GM19372 (cell line): ENCODE data around the gene SLC25A5.
A peak's percentile ranks its signal among the peaks of the same experiment; 100 is the strongest.
"Not testable (repeated sequence)": the region's sequence is repeated elsewhere in the genome, so short reads cannot be mapped to it uniquely, and the experiment has no call there.

ENCODE experiments used
- ATAC-seq: cut with Tn5 transposase; IDR thresholded peaks from one replicate; pipeline ENCODE4 v1.9.1; 2021; ENCODE audit warnings: mild to moderate bottlenecking, low read depth, moderate library complexity; ENCODE audit not compliant: unreplicated experiment

SLC25A5 gene

GRCh38 chrX:119502727-119503483, 34.7 kb downstream of the SLC25A5 start:
- no peak for ATAC-seq

DNA sequence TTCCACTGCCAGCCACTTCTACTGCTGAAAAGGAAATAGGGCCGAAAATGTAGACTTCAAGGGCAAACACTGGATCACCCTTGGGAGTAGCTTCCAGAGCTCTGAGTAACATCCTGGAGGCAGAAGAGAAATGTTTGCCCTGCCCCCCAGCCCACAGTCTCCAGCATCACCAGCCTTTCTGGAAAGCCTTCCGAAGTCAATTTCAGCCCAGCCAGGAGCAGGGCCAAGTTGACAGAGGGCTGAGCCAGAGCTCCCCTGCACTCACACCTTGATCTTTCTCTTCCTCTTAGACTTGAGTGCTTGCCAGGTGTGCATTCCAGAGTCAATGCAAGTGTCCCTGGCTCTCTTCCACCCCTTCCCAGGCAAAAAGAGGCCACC, 35.2 kb downstream of the SLC25A5 start:
- no peak for ATAC-seq

DNA sequence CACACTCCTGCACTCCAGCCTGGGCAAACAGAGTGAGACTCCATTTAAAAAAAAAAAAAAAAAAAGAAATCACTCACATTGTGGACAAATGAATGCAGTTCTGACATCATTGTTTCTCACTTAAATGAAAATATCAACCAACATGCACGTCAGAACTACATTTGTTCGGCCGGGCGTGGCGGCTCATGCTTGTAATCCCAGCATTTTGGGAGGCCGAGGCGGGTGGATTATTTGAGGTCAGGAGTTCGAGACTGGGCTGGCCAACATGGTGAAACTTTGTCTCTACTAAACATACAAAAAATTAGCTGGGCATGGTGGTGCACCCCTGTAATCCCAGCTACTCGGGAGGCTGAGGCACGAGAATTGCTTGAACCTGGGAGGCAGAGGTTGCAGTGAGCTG, 36.9 kb downstream of the SLC25A5 start:
- ATAC-seq: not testable (repeated sequence)

- ATAC-seq: no peak
These were observed 37.7 kb downstream of the SLC25A5 start for GRCh38 chrX:119505945-119506344.

DNA sequence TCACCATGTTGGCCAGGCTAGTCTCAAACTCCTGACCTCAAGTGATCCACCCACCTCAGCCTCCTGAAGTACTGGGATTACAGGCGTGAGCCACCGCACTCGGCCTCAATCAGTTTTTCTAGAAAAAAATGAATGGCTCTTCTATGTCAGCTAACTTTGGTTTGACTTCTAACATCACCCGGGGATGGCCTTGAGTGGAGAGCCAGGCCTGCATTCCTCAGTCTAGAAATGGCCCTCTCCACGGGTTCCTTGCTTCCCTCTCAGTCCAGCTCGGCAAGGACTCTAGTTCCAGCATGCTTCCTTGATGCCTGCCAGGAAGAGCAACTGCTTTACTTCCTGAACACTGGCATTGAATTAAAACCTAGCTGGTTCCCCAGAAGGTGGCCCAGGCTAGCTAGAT, 39.0 kb downstream of the SLC25A5 start:
- ATAC-seq: no peak

- peak; percentile 70 for ATAC-seq
These were observed 44.0 kb downstream of the SLC25A5 start for GRCh38 chrX:119512146-119512800.

GRCh38 chrX:119516157-119516702, 48.0 kb downstream of the SLC25A5 start:
- peak; percentile 87 for ATAC-seq

GRCh38 chrX:119518371-119518770, 50.1 kb downstream of the SLC25A5 start:
- no peak for ATAC-seq
